WTC11 (cell line): ENCODE results near the gene PYGB. TPM values are rescaled to one million over a fixed set of nuclear protein-coding genes. Genes with fewer than 3 reads are reported as not detected.

ENCODE experiments used
- ATAC-seq: fragments of 200-7000 bp; cut with Tn5 transposase; 2 replicates; pipeline ENCODE4 v1.10.0; 2021; ENCODE audit warnings: mild to moderate bottlenecking, moderate library complexity
- CTCF ChIA-PET: fragments of 300-600 bp; sonication (Branson Sonifier 250); formaldehyde crosslinking; loops from one replicate; lab custom pipeline; 2021; ENCODE audit warnings: antibody characterized with exemption; lab: Charles Lee
- POLR2A ChIA-PET: fragments of 350-600 bp; sonication (Branson Sonifier 250); formaldehyde crosslinking; loops from one replicate; lab custom pipeline; 2021; ENCODE audit warnings: antibody characterized with exemption; lab: Charles Lee
- DNase-seq: peaks from one replicate; pipeline ENCODE4 v3.0.0; 2021; ENCODE audit warnings: low spot score
- H3K27ac Mint-ChIP-seq: 2 replicates; pipeline ENCODE4 v1.8.0; 2021; ENCODE audit warnings: mixed read lengths
- H3K27me3 Mint-ChIP-seq: 2 replicates; pipeline ENCODE4 v1.8.0; 2021; ENCODE audit warnings: low read depth, mild to moderate bottlenecking, moderate library complexity, mixed read lengths
- H3K36me3 Mint-ChIP-seq: 2 replicates; pipeline ENCODE4 v1.8.0; 2021; ENCODE audit warnings: mixed read lengths
- H3K4me1 Mint-ChIP-seq: 2 replicates; pipeline ENCODE4 v1.8.0; 2022; ENCODE audit warnings: mixed read lengths
- H3K4me3 Mint-ChIP-seq: 2 replicates; pipeline ENCODE4 v1.8.0; 2021; ENCODE audit warnings: mild to moderate bottlenecking, moderate library complexity, mixed read lengths
- H3K9me3 Mint-ChIP-seq: 2 replicates; pipeline ENCODE4 v1.8.0; 2021; ENCODE audit warnings: mixed read lengths
- AFF4 ChIP-seq: sonication (generic); formaldehyde crosslinking; IDR thresholded peaks from 2 replicates; pipeline ENCODE4 v1.8.1; 2023; ENCODE audit warnings: mild to moderate bottlenecking, missing genetic modification reagents, borderline replicate concordance
- ELF4 ChIP-seq: sonication (generic); formaldehyde crosslinking; IDR thresholded peaks from 2 replicates; pipeline ENCODE4 v1.8.1; 2022; ENCODE audit warnings: low read depth, mild to moderate bottlenecking, moderate library complexity, missing genetic modification reagents
- FOXK1 ChIP-seq: sonication (generic); formaldehyde crosslinking; IDR thresholded peaks from 2 replicates; pipeline ENCODE4 v1.8.0; 2022; ENCODE audit warnings: mild to moderate bottlenecking, moderate library complexity, missing genetic modification reagents
- FOXP4 ChIP-seq: sonication (generic); formaldehyde crosslinking; IDR thresholded peaks from 2 replicates; pipeline ENCODE4 v1.8.0; 2022; ENCODE audit warnings: mild to moderate bottlenecking, missing genetic modification reagents
- HMGA2 ChIP-seq: fragments of 250-450 bp; sonication (Bioruptor Pico); IDR thresholded peaks from 2 replicates; pipeline ENCODE4 v1.4.0; 2021; ENCODE audit warnings: mild to moderate bottlenecking, moderate library complexity
- KAT7 ChIP-seq: sonication (generic); formaldehyde crosslinking; IDR thresholded peaks from 2 replicates; pipeline ENCODE4 v1.8.1; 2023; ENCODE audit warnings: missing genetic modification reagents, mild to moderate bottlenecking, borderline replicate concordance
- OVOL2 ChIP-seq: fragments of 250-450 bp; sonication (Bioruptor Pico); IDR thresholded peaks from 2 replicates; pipeline ENCODE4 v1.9.0; 2021; ENCODE audit warnings: mild to moderate bottlenecking, borderline replicate concordance
- PREB ChIP-seq: sonication (generic); formaldehyde crosslinking; IDR thresholded peaks from 2 replicates; pipeline ENCODE4 v1.8.1; 2022; ENCODE audit warnings: mild to moderate bottlenecking, missing genetic modification reagents, moderate library complexity, borderline replicate concordance
- RELA ChIP-seq: sonication (generic); formaldehyde crosslinking; IDR thresholded peaks from 2 replicates; pipeline ENCODE4 v1.8.1; 2022; ENCODE audit warnings: missing genetic modification reagents, mild to moderate bottlenecking, borderline replicate concordance
- SMAD3 ChIP-seq: sonication (generic); formaldehyde crosslinking; IDR thresholded peaks from 2 replicates; pipeline ENCODE4 v1.8.0; 2022; ENCODE audit warnings: missing genetic modification reagents, mild to moderate bottlenecking, borderline replicate concordance
- STAT6 ChIP-seq: sonication (generic); formaldehyde crosslinking; conservative IDR thresholded peaks from 2 replicates; pipeline ENCODE4 v1.8.1; 2023; ENCODE audit warnings: mild to moderate bottlenecking, low read depth, missing genetic modification reagents, moderate library complexity
- TEAD1 ChIP-seq: sonication (generic); formaldehyde crosslinking; IDR thresholded peaks from 2 replicates; pipeline ENCODE4 v1.8.0; 2022; ENCODE audit warnings: mild to moderate bottlenecking, missing genetic modification reagents
- USF1 ChIP-seq: sonication (generic); formaldehyde crosslinking; IDR thresholded peaks from 2 replicates; pipeline ENCODE4 v1.8.0; 2022; ENCODE audit warnings: mild to moderate bottlenecking, missing genetic modification reagents
- ZBTB21 ChIP-seq: sonication (generic); formaldehyde crosslinking; IDR thresholded peaks from 2 replicates; pipeline ENCODE4 v1.8.1; 2023; ENCODE audit warnings: mild to moderate bottlenecking, missing genetic modification reagents, borderline replicate concordance
- ZNF512 ChIP-seq: sonication (generic); formaldehyde crosslinking; IDR thresholded peaks from 2 replicates; pipeline ENCODE4 v1.8.1; 2022; ENCODE audit warnings: missing genetic modification reagents, borderline replicate concordance
- total RNA-seq: library from RNA; stranded (reverse); gene quantifications from 3 replicates; pipeline ENCODE4 v1.2.3, GENCODE V29; 2021

Gene PYGB
- total RNA-seq, 1 experiment from 2014 or later = 48.5 TPM

- DNase-seq = no peak
- Mint-ChIP-seq H3K4me3 (peak overlapping the region; percentile 87), H3K27me3 (peaks cover 9% of the 10 kb centered on the region), H3K36me3 (no peaks in the 10 kb centered on the region), H3K27ac (no peak overlapping the region), H3K9me3 (peaks cover 4% of the 10 kb centered on the region), H3K4me1 (peaks cover 34% of the 10 kb centered on the region)
- TF ChIP-seq PREB = 0 out of 2 replicates have a peak, but pooled peaks have one; percentile 9
- no peak for TF ChIP-seq TEAD1 (CRISPR knock-in tag)
- TF ChIP-seq FOXK1 (CRISPR knock-in tag) = 0 out of 2 replicates have a peak, but pooled peaks have one; percentile 2
- no peak for TF ChIP-seq KAT7
- ATAC-seq = peak; percentile 48
- ChIA-PET POLR2A (interaction anchor here (1.0 to 1.3 kb wide), 4 partner anchors 25 to 160 kb away, joined by 3 to 5 read pairs (median 4); partner anchors contain the start of gene GINS1), CTCF (interaction anchor here (0.6 to 3.0 kb wide), 41 partner anchors 10 to 1930 kb away, joined by 3 to 48 read pairs (median 4); partner anchors contain the start of genes ENTPD6 and GINS1)
These were observed 348 bp upstream of the PYGB start for GRCh38 chr20:25247518-25247955.

GRCh38 chr20:25248786-25249172 lies 894 bp downstream of the PYGB start:
- ATAC-seq (no peak), DNase-seq (no peak)
- peak overlapping the region; percentile 88 for H3K4me3 Mint-ChIP-seq
- peaks cover 9% of the 10 kb centered on the region for H3K27me3 Mint-ChIP-seq
- H3K4me1 Mint-ChIP-seq = peaks cover 39% of the 10 kb centered on the region
- H3K36me3 Mint-ChIP-seq = peaks cover 7% of the 10 kb centered on the region; the same call in 1 of the 2 replicates
- TF ChIP-seq OVOL2 (no peak), USF1 (CRISPR knock-in tag) (no peak), STAT6 (CRISPR knock-in tag) (no peak), HMGA2 (CRISPR knock-in tag) (no peak), SMAD3 (no peak), ELF4 (CRISPR knock-in tag) (no peak), FOXP4 (CRISPR knock-in tag) (no peak)
- peaks cover under 1% of the 10 kb centered on the region for H3K9me3 Mint-ChIP-seq
- ChIA-PET POLR2A (no interaction called here), CTCF (interaction anchor here (1.2 to 3.0 kb wide), 3 partner anchors 25 to 167 kb away, joined by 4 to 48 read pairs (median 23); partner anchors contain the start of gene VSX1)
- H3K27ac Mint-ChIP-seq = peak overlapping the region; percentile 90

- no peak overlapping the region for H3K27ac Mint-ChIP-seq
- CTCF ChIA-PET = interaction anchor here (1.2 to 3.0 kb wide), 2 partner anchors 26 to 167 kb away, joined by 4 to 48 read pairs; partner anchors contain the start of gene VSX1
These were observed 1.5 kb downstream of the PYGB start for GRCh38 chr20:25249198-25249931.

More at GRCh38 chr20:25249198-25249931, 1.5 kb downstream of the PYGB start:
- Mint-ChIP-seq H3K4me3 (peak overlapping the region; percentile 88), H3K36me3 (peaks cover 7% of the 10 kb centered on the region; the same call in 1 of the 2 replicates), H3K4me1 (peaks cover 39% of the 10 kb centered on the region), H3K9me3 (no peaks in the 10 kb centered on the region), H3K27me3 (peaks cover 9% of the 10 kb centered on the region)
- DNase-seq = no peak
- POLR2A ChIA-PET = no interaction called here
- TF ChIP-seq ZBTB21 (CRISPR knock-in tag) (no peak), AFF4 (CRISPR knock-in tag) (no peak), ZNF512 (CRISPR knock-in tag) (no peak), RELA (CRISPR knock-in tag) (no peak)
- no peak for ATAC-seq
